ENCODE measurements around the gene AP1S1.

DNA sequence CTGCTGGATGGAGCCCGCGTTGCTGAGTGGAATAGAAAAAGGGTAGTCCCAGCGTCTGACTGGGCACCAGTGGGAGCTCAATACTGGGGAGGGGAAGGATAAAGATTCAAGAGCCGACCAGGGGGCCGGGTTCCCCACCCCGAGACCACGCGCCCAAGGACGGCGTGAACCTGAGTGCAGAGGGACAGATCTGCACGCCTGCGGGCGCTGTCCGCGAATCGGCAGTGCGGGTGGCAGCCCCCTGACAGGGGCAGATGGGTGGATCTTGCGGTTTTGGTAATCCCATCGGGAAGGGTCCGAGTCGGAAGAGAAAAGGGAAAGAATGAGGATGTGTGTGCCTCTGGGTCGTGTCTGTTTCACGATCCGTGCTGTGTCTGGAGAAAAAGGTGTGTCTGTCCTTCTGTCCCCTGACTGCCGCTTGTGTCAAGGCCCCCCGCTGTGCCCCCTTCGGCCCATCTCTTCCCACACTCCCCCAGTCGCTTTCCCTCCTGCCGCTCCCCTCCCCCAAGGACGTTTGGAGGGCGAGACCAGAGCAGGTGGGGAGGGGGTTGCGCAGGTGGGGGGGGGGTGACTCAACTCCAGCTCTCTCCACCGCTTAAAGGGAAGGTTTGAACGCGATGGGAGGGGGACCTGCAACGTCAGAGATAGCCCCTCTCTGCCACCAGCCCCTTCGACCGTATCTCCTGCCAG lies 11.8 kb downstream of the AP1S1 start:
- TF ChIP-seq CTCF (IDR thresholded peaks at IDR 0.05) (no peak), EP300 (IDR thresholded peaks at IDR 0.05) (no peak), POLR2A (IDR thresholded peaks at IDR 0.05; ENCODE audit: low read depth) (no peak), POLR2AphosphoS5 (IDR thresholded peaks at IDR 0.05) (no peak)

Data from esophagus muscularis mucosa (tissue), 4 donors.